ENCODE measurements around the gene CDK10. TPM values are rescaled to one million over a fixed set of nuclear protein-coding genes. Genes with fewer than 3 reads are reported as not detected.

The CDK10 gene
- total RNA-seq, 1 donor from 2014 or later = 32.9 TPM

Other genes starting within 250 kb of the CDK10 start
- gene ANKRD11, start 196.1 kb upstream of the CDK10 start, total RNA-seq = 77.9 TPM
- gene SPG7, start 178.3 kb upstream of the CDK10 start, total RNA-seq = 89.5 TPM
- 882 TPM for gene RPL13, start 126.0 kb upstream of the CDK10 start, total RNA-seq
- gene CPNE7, start 110.9 kb upstream of the CDK10 start, total RNA-seq = not detected
- gene DPEP1, start 73.0 kb upstream of the CDK10 start, total RNA-seq = not detected
- gene CHMP1A, start 29.0 kb upstream of the CDK10 start, total RNA-seq = 46.0 TPM
- 4.3 TPM for gene SPATA33, start 28.9 kb upstream of the CDK10 start, total RNA-seq
- gene SPATA2L, start 15.0 kb downstream of the CDK10 start, total RNA-seq = 4.4 TPM
- 19.7 TPM for gene VPS9D1, start 34.2 kb downstream of the CDK10 start, total RNA-seq
- gene ZNF276, start 34.8 kb downstream of the CDK10 start, total RNA-seq = 17.5 TPM
- gene FANCA, start 130.0 kb downstream of the CDK10 start, total RNA-seq = 1.0 TPM
- gene SPIRE2, start 141.8 kb downstream of the CDK10 start, total RNA-seq = 0.92 TPM
- 106 TPM for gene TCF25, start 186.9 kb downstream of the CDK10 start, total RNA-seq
- 4.0 TPM for gene MC1R, start 232.2 kb downstream of the CDK10 start, total RNA-seq
- 6.8 TPM for gene TUBB3, start 236.7 kb downstream of the CDK10 start, total RNA-seq